KMS-11 (cell line): Measurements from ENCODE around the gene PALLD.

Source experiments
- H2AFZ ChIP-seq: fragments of 200-600 bp; sonication (generic); 2 replicates; pipeline ENCODE4 v1.6.1; 2016; ENCODE audit warnings: antibody characterized with exemption, mixed run types, low read depth
- H3K27ac ChIP-seq: fragments of 200-600 bp; sonication (generic); 2 replicates; pipeline ENCODE4 v1.6.1; 2016; ENCODE audit warnings: mild to moderate bottlenecking, mixed run types
- H3K27me3 ChIP-seq: fragments of 200-600 bp; sonication (generic); 2 replicates; pipeline ENCODE4 v1.6.1; 2017; ENCODE audit warnings: mild to moderate bottlenecking, low read depth, mixed run types, moderate library complexity; ENCODE audit not compliant: insufficient read depth
- H3K36me3 ChIP-seq: fragments of 200-600 bp; sonication (generic); 2 replicates; pipeline ENCODE4 v1.6.1; 2017; ENCODE audit warnings: mild to moderate bottlenecking, mixed run types; ENCODE audit not compliant: insufficient read depth
- H3K4me1 ChIP-seq: fragments of 200-600 bp; sonication (generic); 2 replicates; pipeline ENCODE4 v1.6.1; 2016; ENCODE audit warnings: mild to moderate bottlenecking, low read depth, mixed run types; ENCODE audit not compliant: poor library complexity, severe bottlenecking
- H3K4me2 ChIP-seq: fragments of 200-600 bp; sonication (generic); 2 replicates; pipeline ENCODE4 v1.7.0; 2016; ENCODE audit warnings: mild to moderate bottlenecking, mixed run types
- H3K4me3 ChIP-seq: fragments of 200-600 bp; sonication (generic); IDR thresholded peaks from 2 replicates; pipeline ENCODE4 v1.6.1; 2017; ENCODE audit warnings: low read depth, low read length, mixed read lengths; ENCODE audit not compliant: insufficient read depth
- H3K79me2 ChIP-seq: fragments of 200-600 bp; sonication (generic); 2 replicates; pipeline ENCODE4 v1.6.1; 2016; ENCODE audit warnings: low read depth, mixed run types; ENCODE audit not compliant: insufficient read depth
- H3K9ac ChIP-seq: fragments of 200-600 bp; sonication (generic); 2 replicates; pipeline ENCODE4 v1.6.1; 2016; ENCODE audit warnings: mild to moderate bottlenecking, mixed run types
- H4K20me1 ChIP-seq: fragments of 200-600 bp; sonication (generic); 2 replicates; pipeline ENCODE4 v1.6.1; 2016; ENCODE audit warnings: mild to moderate bottlenecking, mixed run types; ENCODE audit not compliant: insufficient read depth
- CTCF ChIP-seq: fragments of 200-600 bp; sonication (generic); conservative IDR thresholded peaks from 2 replicates; pipeline ENCODE4 v1.6.1; 2017; ENCODE audit warnings: low read depth, mild to moderate bottlenecking, antibody characterized with exemption, low read length, moderate library complexity, mixed read lengths

Gene PALLD

GRCh38 chr4:168688584-168688983, 191.7 kb downstream of the PALLD start:
- H2AFZ ChIP-seq = no peak overlapping the region
- no peak overlapping the region for H3K9ac ChIP-seq
- H3K4me1 ChIP-seq = no peaks in the 10 kb centered on the region
- no peak for TF ChIP-seq CTCF
- H3K27me3 ChIP-seq = no peaks in the 10 kb centered on the region
- H3K36me3 ChIP-seq = no peaks in the 10 kb centered on the region
- H3K79me2 ChIP-seq = no peaks in the 10 kb centered on the region
- H3K27ac ChIP-seq = no peak overlapping the region
- no peaks in the 10 kb centered on the region for H4K20me1 ChIP-seq
- no peak overlapping the region for H3K4me2 ChIP-seq
- no peak overlapping the region for H3K4me3 ChIP-seq

- H3K79me2 ChIP-seq = no peaks in the 10 kb centered on the region
- H3K4me2 ChIP-seq = no peak overlapping the region
- H2AFZ ChIP-seq = no peak overlapping the region
- no peak overlapping the region for H3K27ac ChIP-seq
- H3K27me3 ChIP-seq = no peaks in the 10 kb centered on the region
- no peaks in the 10 kb centered on the region for H4K20me1 ChIP-seq
- no peak overlapping the region for H3K4me3 ChIP-seq
- no peak overlapping the region for H3K9ac ChIP-seq
- H3K36me3 ChIP-seq = no peaks in the 10 kb centered on the region
- TF ChIP-seq CTCF = no peak
- H3K4me1 ChIP-seq = no peaks in the 10 kb centered on the region
These were observed 192.9 kb downstream of the PALLD start for GRCh38 chr4:168689791-168690190.

- Histone ChIP-seq H3K79me2 (no peaks in the 10 kb centered on the region), H3K9ac (no peak overlapping the region), H3K4me2 (no peak overlapping the region), H3K27me3 (no peaks in the 10 kb centered on the region), H3K4me3 (no peak overlapping the region), H3K36me3 (no peaks in the 10 kb centered on the region), H4K20me1 (no peaks in the 10 kb centered on the region), H2AFZ (no peak overlapping the region), H3K4me1 (no peaks in the 10 kb centered on the region), H3K27ac (no peak overlapping the region)
- TF ChIP-seq CTCF = no peak
These were observed 193.3 kb downstream of the PALLD start for GRCh38 chr4:168690199-168690598.

GRCh38 chr4:168691631-168692369, 194.9 kb downstream of the PALLD start:
- Histone ChIP-seq H3K27ac (no peak overlapping the region), H3K27me3 (no peaks in the 10 kb centered on the region), H3K9ac (no peak overlapping the region), H3K4me3 (no peak overlapping the region), H4K20me1 (no peaks in the 10 kb centered on the region), H3K79me2 (no peaks in the 10 kb centered on the region), H3K36me3 (no peaks in the 10 kb centered on the region), H2AFZ (no peak overlapping the region), H3K4me2 (no peak overlapping the region), H3K4me1 (no peaks in the 10 kb centered on the region)
- TF ChIP-seq CTCF = no peak
